Endothelial cell of umbilical vein (primary cell): Measurements from ENCODE around the gene BTBD19. TPM values are rescaled to one million over a fixed set of nuclear protein-coding genes. Genes with fewer than 3 reads are reported as not detected.

Source experiments
- BruUV-seq: library from RNA; stranded (reverse); fragments of 400-500 nt; replicated peaks from 2 replicates; lab custom pipeline; 2021; lab: Mats Ljungman, UMichigan
- CTCF ChIA-PET: fragments of 300-600, 350-600 bp; sonication (Branson Sonifier 250); formaldehyde crosslinking; loops from one replicate; lab custom pipeline; 2021; ENCODE audit warnings: antibody characterized with exemption, inconsistent platforms; lab: Charles Lee
- POLR2A ChIA-PET: fragments of 300-600, 350-600 bp; sonication (Branson Sonifier 250); formaldehyde crosslinking; loops from one replicate; lab custom pipeline; 2021; ENCODE audit warnings: antibody characterized with exemption, inconsistent platforms; lab: Charles Lee
- DNase-seq: peaks from one replicate; pipeline ENCODE4 v3.0.0-alpha.2; 2011; ENCODE audit warnings: low read depth, low spot score
- FAIRE-seq: peaks from 2 replicates; lab custom pipeline; 2011; peaks lifted over from hg19 to GRCh38; lab: Jason Lieb, UNC
- H2AFZ ChIP-seq: 2 replicates; pipeline ENCODE4 v1.6.0; 2012; ENCODE audit warnings: low read depth, low read length, control low read depth, inconsistent platforms
- H3K27ac ChIP-seq: 2 replicates; pipeline ENCODE4 v1.5.1; 2011; ENCODE audit warnings: low read depth, mild to moderate bottlenecking, control low read depth, low read length, moderate library complexity; ENCODE audit not compliant: insufficient read depth
- H3K27me3 ChIP-seq, 2 experiments: 2 replicates each; pipeline versions ENCODE4 v1.6.0 to v1.6.1; 2011; ENCODE audit warnings: low read length in 2 of 2, mixed read lengths in 1 of 2; ENCODE audit not compliant: control insufficient read depth in 2 of 2, insufficient read depth in 2 of 2
- H3K36me3 ChIP-seq, 2 experiments: 2 replicates in 1 of 2; 3 replicates in 1 of 2; pipeline ENCODE4 v1.5.1; 2011; ENCODE audit warnings: low read length in 2 of 2, mild to moderate bottlenecking in 1 of 2, moderate library complexity in 1 of 2; ENCODE audit not compliant: control insufficient read depth in 2 of 2, insufficient read depth in 2 of 2; ENCODE audit errors: extremely low read depth in 1 of 2
- H3K4me1 ChIP-seq: 3 replicates; pipeline ENCODE4 v1.5.1; 2011; ENCODE audit warnings: mild to moderate bottlenecking, low read length; ENCODE audit not compliant: control insufficient read depth, insufficient read depth; ENCODE audit errors: extremely low read depth
- H3K4me2 ChIP-seq: 2 replicates; pipeline ENCODE4 v1.6.1; 2011; ENCODE audit warnings: low read length, control low read depth, mixed read lengths; ENCODE audit not compliant: insufficient read depth
- H3K4me3 ChIP-seq, 3 experiments: fragments of 200-600 bp in 1 of 3; sonication (generic), shearing (Covaris generic) in 1 of 3; replicated peaks in 1 of 3; 2 replicates each; pipeline ENCODE4 v1.5.1; 2011 to 2016; ENCODE audit warnings: control low read depth in 3 of 3, low read length in 3 of 3, mild to moderate bottlenecking in 2 of 3, inconsistent platforms in 1 of 3, low read depth in 1 of 3, moderate library complexity in 1 of 3; ENCODE audit not compliant: insufficient read depth in 1 of 3
- H3K79me2 ChIP-seq: 2 replicates; pipeline ENCODE4 v1.6.0; 2012; ENCODE audit warnings: low read length, inconsistent platforms; ENCODE audit not compliant: control insufficient read depth, insufficient read depth
- H3K9ac ChIP-seq: replicated peaks from 2 replicates; pipeline ENCODE3; 2011; ENCODE audit warnings: low read length, control low read depth; ENCODE audit not compliant: insufficient read depth; ENCODE audit errors: extremely low read depth
- H3K9me1 ChIP-seq: replicated peaks from 3 replicates; pipeline ENCODE4 v1.6.0; 2011; ENCODE audit warnings: mild to moderate bottlenecking, low read length; ENCODE audit not compliant: control insufficient read depth, insufficient read depth; ENCODE audit errors: extremely low read depth
- H3K9me3 ChIP-seq: replicated peaks from 2 replicates; pipeline ENCODE4 v1.5.1; 2012; ENCODE audit warnings: low read length, inconsistent platforms; ENCODE audit not compliant: control insufficient read depth, insufficient read depth
- H4K20me1 ChIP-seq: replicated peaks from 2 replicates; pipeline ENCODE3; 2011; ENCODE audit warnings: mild to moderate bottlenecking, low read length; ENCODE audit not compliant: control insufficient read depth, insufficient read depth; ENCODE audit errors: extremely low read depth
- CTCF ChIP-seq, 2 donors: IDR thresholded peaks; 1 replicate in 1 of 2; 2 replicates in 1 of 2; pipeline ENCODE4 v1.5.1; 2011; ENCODE audit warnings: low read length in 2 of 2, mild to moderate bottlenecking in 2 of 2, moderate library complexity in 2 of 2, control low read depth in 1 of 2, inconsistent platforms in 1 of 2, low read depth in 1 of 2; ENCODE audit not compliant: insufficient read depth in 1 of 2; ENCODE audit errors: extremely low read depth in 1 of 2
- EZH2 ChIP-seq: IDR thresholded peaks from 2 replicates; pipeline ENCODE4 v1.6.1; 2012; ENCODE audit warnings: borderline replicate concordance, low read depth, mild to moderate bottlenecking, moderate library complexity, low read length, inconsistent platforms; ENCODE audit not compliant: severe bottlenecking
- GATA2 ChIP-seq: IDR thresholded peaks from 2 replicates; pipeline ENCODE4 v1.7.0; 2011; ENCODE audit warnings: low read depth, mild to moderate bottlenecking, moderate library complexity, mixed read lengths, low read length; ENCODE audit not compliant: insufficient read length, insufficient read depth
- dilution Hi-C: fragments of 300-500 bp; cut with MboI; formaldehyde crosslinking; loops from one replicate; pipeline ENCODE4 v1.15.0; 2019; ENCODE audit warnings: low sequenced_read_pairs; ENCODE audit not compliant: extremely low pct_ligation_motif_present
- intact Hi-C: fragments of 100-400 bp; cut with micrococcal nuclease; formaldehyde crosslinking; loops from one replicate; pipeline ENCODE4 v1.10.0; 2022
- polyA plus RNA-seq, 4 experiments: library from polyadenylated mRNA; depleted of rRNA in 3 of 4; stranded (reverse) in 3 of 4; unstranded in 1 of 4; fragments of >200 nt; gene quantifications; 2 replicates each; pipeline versions ENCODE4 v1.2.1 to v1.2.3, GENCODE V29; 2011 to 2012; ENCODE audit warnings: missing spikeins in 1 of 4
- total RNA-seq: library from RNA; stranded (reverse); gene quantifications from 2 replicates; pipeline ENCODE4 v1.2.3, GENCODE V29; 2021

BTBD19 gene
- total and polyA plus RNA-seq, 2 donors (not counting 3 experiments of a cell fraction or from before 2014, with no cell fraction given) = 69.9 to 97.9 TPM

- peaks cover 64% of the 10 kb centered on the region for H3K79me2 ChIP-seq
Measured at GRCh38 chr1:44805311-44806024, 2.9 kb upstream of the BTBD19 start.

More at GRCh38 chr1:44805311-44806024, 2.9 kb upstream of the BTBD19 start:
- POLR2A ChIA-PET = interaction anchor here (0.9 kb wide), 1 partner anchor 12 kb away, joined by 3 read pairs; no protein-coding TSS in a partner anchor
- Histone ChIP-seq H4K20me1 (no peaks in the 10 kb centered on the region), H3K4me3 (no peak overlapping the region), H3K27me3 (no peaks in the 10 kb centered on the region), H3K36me3 (peaks cover 4 to 32% of the 10 kb centered on the region in 2 experiments), H3K9me3 (no peaks in the 10 kb centered on the region), H3K4me2 (no peak overlapping the region), H3K27ac (peak overlapping the region; percentile 18), H3K4me1 (peaks cover 60% of the 10 kb centered on the region), H3K9me1 (no peaks in the 10 kb centered on the region), H2AFZ (no peak overlapping the region), H3K9ac (no peak overlapping the region)
- dilution Hi-C loops (no loop called here), intact Hi-C loops (loop anchor here (2.0 to 10.0 kb wide), 2 partner anchors 75 to 879 kb away; partner anchors contain the start of genes GPBP1L1, RNU5D-1 and TMEM69)
- TF ChIP-seq GATA2 (no peak), CTCF (IDR thresholded peaks at IDR 0.05; ENCODE audit: extremely low read depth in 1 of 2, insufficient read depth in 1 of 2, low read depth in 1 of 2, low read length in 2 of 2) (peak in 1 of 2 donors; percentile 2), EZH2 (no peak)
- FAIRE-seq (no peak), DNase-seq (no peak)
- BruUV-seq = no TSS peak
- CTCF ChIA-PET = interaction anchor here (1.0 to 1.2 kb wide), 2 partner anchors 13 to 34 kb away, joined by 3 to 4 read pairs; no protein-coding TSS in a partner anchor
